ENCODE measurements around the gene HECTD4. TPM values are rescaled to one million over a fixed set of nuclear protein-coding genes. Genes with fewer than 3 reads are reported as not detected.

The HECTD4 gene
- polyA plus RNA-seq, 1 experiment, result 7.3 TPM

GRCh38 chr12:112170376-112170775 lies 211.9 kb downstream of the HECTD4 start:
- Histone ChIP-seq H3K27me3 (ENCODE audit: control insufficient read depth, insufficient read depth, low read length) (no peaks in the 10 kb centered on the region), H3K36me3 (ENCODE audit: control insufficient read depth, insufficient read depth, low read length) (peaks cover 13% of the 10 kb centered on the region), H3K4me3 (ENCODE audit: low read depth, low read length) (no peak overlapping the region)
- ChIA-PET CTCF (interaction anchor here (0.7 to 1.5 kb wide), 2 partner anchors 17 to 225 kb away, joined by 3 to 4 read pairs; no protein-coding TSS in a partner anchor), POLR2A (no interaction called here)
- TF ChIP-seq CTCF (IDR thresholded peaks at IDR 0.05; ENCODE audit: insufficient read depth, low read depth, low read length), result peak; percentile 63
- DNase-seq (ENCODE audit: low read depth), result no peak

- no peak overlapping the region for H3K4me3 ChIP-seq (ENCODE audit: low read depth, low read length)
- CTCF ChIA-PET, result interaction anchor here (1.5 kb wide), 1 partner anchor 225 kb away, joined by 4 read pairs; no protein-coding TSS in a partner anchor
- H3K36me3 ChIP-seq (ENCODE audit: control insufficient read depth, insufficient read depth, low read length), result peaks cover 13% of the 10 kb centered on the region
- TF ChIP-seq CTCF (IDR thresholded peaks at IDR 0.05; ENCODE audit: insufficient read depth, low read depth, low read length), result no peak
- DNase-seq (ENCODE audit: low read depth), result no peak
- POLR2A ChIA-PET, result no interaction called here
- no peaks in the 10 kb centered on the region for H3K27me3 ChIP-seq (ENCODE audit: control insufficient read depth, insufficient read depth, low read length)
Measured at GRCh38 chr12:112169966-112170365, 212.3 kb downstream of the HECTD4 start.

GRCh38 chr12:112169161-112169872 lies 212.9 kb downstream of the HECTD4 start:
- TF ChIP-seq CTCF (IDR thresholded peaks at IDR 0.05; ENCODE audit: insufficient read depth, low read depth, low read length), result no peak
- CTCF ChIA-PET, result interaction anchor here (1.5 kb wide), 1 partner anchor 224 kb away, joined by 4 read pairs; no protein-coding TSS in a partner anchor
- no peak for DNase-seq (ENCODE audit: low read depth)
- peaks cover 13% of the 10 kb centered on the region for H3K36me3 ChIP-seq (ENCODE audit: control insufficient read depth, insufficient read depth, low read length)
- H3K27me3 ChIP-seq (ENCODE audit: control insufficient read depth, insufficient read depth, low read length), result no peaks in the 10 kb centered on the region
- H3K4me3 ChIP-seq (ENCODE audit: low read depth, low read length), result no peak overlapping the region
- POLR2A ChIA-PET, result no interaction called here

- Histone ChIP-seq H3K36me3 (ENCODE audit: control insufficient read depth, insufficient read depth, low read length) (peaks cover 13% of the 10 kb centered on the region), H3K27me3 (ENCODE audit: control insufficient read depth, insufficient read depth, low read length) (no peaks in the 10 kb centered on the region), H3K4me3 (ENCODE audit: low read depth, low read length) (no peak overlapping the region)
- ChIA-PET CTCF (no interaction called here), POLR2A (no interaction called here)
- no peak for TF ChIP-seq CTCF (IDR thresholded peaks at IDR 0.05; ENCODE audit: insufficient read depth, low read depth, low read length)
- no peak for DNase-seq (ENCODE audit: low read depth)
Measured at GRCh38 chr12:112168561-112168971, 213.7 kb downstream of the HECTD4 start.

- POLR2A ChIA-PET, result no interaction called here
- CTCF ChIA-PET, result no interaction called here
- DNase-seq (ENCODE audit: low read depth), result no peak
- no peak overlapping the region for H3K4me3 ChIP-seq (ENCODE audit: low read depth, low read length)
- peaks cover 13% of the 10 kb centered on the region for H3K36me3 ChIP-seq (ENCODE audit: control insufficient read depth, insufficient read depth, low read length)
- no peak for TF ChIP-seq CTCF (IDR thresholded peaks at IDR 0.05; ENCODE audit: insufficient read depth, low read depth, low read length)
- no peaks in the 10 kb centered on the region for H3K27me3 ChIP-seq (ENCODE audit: control insufficient read depth, insufficient read depth, low read length)
Measured at GRCh38 chr12:112167718-112168525, 214.3 kb downstream of the HECTD4 start.
